C4-2B (cell line): Measurements from ENCODE around the gene SLC27A5.

Experiments used
- H3K27ac ChIP-seq: fragments of 450-650 bp; 2 replicates; pipeline ENCODE4 v1.5.1; 2017
- ZFX ChIP-seq: fragments of 450-650 bp; IDR thresholded peaks from 2 replicates; pipeline ENCODE4 v1.6.1; 2017
- TF ChIP-seq, protein P1 (sequence below): fragments of 450-650 bp; conservative IDR thresholded peaks from 2 replicates; pipeline ENCODE4 v1.5.1; 2017; ENCODE audit warnings: mild to moderate bottlenecking

SLC27A5 gene

GRCh38 chr19:58483776-58484175 lies 28.0 kb downstream of the SLC27A5 start:
- H3K27ac ChIP-seq: no peak overlapping the region
- TF ChIP-seq, protein P1, sequence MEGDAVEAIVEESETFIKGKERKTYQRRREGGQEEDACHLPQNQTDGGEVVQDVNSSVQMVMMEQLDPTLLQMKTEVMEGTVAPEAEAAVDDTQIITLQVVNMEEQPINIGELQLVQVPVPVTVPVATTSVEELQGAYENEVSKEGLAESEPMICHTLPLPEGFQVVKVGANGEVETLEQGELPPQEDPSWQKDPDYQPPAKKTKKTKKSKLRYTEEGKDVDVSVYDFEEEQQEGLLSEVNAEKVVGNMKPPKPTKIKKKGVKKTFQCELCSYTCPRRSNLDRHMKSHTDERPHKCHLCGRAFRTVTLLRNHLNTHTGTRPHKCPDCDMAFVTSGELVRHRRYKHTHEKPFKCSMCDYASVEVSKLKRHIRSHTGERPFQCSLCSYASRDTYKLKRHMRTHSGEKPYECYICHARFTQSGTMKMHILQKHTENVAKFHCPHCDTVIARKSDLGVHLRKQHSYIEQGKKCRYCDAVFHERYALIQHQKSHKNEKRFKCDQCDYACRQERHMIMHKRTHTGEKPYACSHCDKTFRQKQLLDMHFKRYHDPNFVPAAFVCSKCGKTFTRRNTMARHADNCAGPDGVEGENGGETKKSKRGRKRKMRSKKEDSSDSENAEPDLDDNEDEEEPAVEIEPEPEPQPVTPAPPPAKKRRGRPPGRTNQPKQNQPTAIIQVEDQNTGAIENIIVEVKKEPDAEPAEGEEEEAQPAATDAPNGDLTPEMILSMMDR: no peak
- no peak for TF ChIP-seq ZFX

- no peak overlapping the region for H3K27ac ChIP-seq
- TF ChIP-seq ZFX: no peak
- TF ChIP-seq, protein P1: no peak
Observed at GRCh38 chr19:58482372-58482771, 29.4 kb downstream of the SLC27A5 start.

DNA sequence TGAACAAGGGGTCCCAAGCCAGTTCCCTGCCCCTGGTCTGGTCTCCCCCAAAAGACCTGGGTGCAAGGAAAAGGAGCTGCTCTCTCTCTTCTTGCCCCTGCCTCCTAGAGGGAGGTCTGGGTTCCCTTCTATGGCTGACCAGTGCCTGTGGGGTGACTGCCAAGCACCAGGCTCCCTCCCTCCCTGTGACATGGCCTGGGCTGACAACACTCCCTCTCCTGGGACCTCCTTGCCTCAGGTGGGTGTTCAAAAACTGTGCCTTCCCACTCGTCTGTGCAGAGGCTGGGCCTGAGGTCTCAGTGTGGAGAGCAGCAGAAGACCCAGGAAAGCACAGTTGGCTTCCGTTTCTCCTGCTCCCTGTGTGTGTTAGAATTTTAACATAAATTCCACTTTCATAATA lies 31.0 kb downstream of the SLC27A5 start:
- TF ChIP-seq, protein P1: no peak
- no peak for TF ChIP-seq ZFX
- no peak overlapping the region for H3K27ac ChIP-seq

GRCh38 chr19:58480481-58480830 lies 31.3 kb downstream of the SLC27A5 start:
- TF ChIP-seq ZFX: no peak
- TF ChIP-seq, protein P1: no peak
- H3K27ac ChIP-seq: no peak overlapping the region

- TF ChIP-seq, protein P1: no peak
- no peak for TF ChIP-seq ZFX
- no peak overlapping the region for H3K27ac ChIP-seq
Observed at GRCh38 chr19:58479736-58480480, 31.9 kb downstream of the SLC27A5 start.

- TF ChIP-seq, protein P1: no peak
- TF ChIP-seq ZFX: no peak
- H3K27ac ChIP-seq: no peak overlapping the region; the same call in 1 of the 2 replicates
Observed at GRCh38 chr19:58479303-58479702, 32.5 kb downstream of the SLC27A5 start.

DNA sequence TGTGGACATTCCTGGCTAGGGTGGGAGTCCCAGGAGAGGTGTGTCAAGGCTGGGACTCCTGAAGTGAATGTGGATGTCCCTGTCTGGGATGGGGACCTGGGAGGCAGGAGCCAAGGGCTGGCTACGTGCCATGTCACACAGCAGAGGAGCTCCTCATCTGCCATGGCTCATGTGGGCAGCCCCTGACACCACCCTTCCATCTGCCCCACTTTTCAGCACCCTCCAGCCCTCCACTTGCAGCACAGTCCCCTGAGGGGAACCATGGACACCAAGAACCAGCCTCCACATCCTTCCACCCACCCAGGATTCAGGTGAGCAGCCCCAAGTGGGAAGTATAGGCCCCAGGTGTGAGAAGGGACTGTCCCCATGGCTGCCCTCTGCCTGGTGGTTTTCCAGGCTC lies 33.9 kb downstream of the SLC27A5 start:
- no peak overlapping the region; the same call in 1 of the 2 replicates for H3K27ac ChIP-seq
- TF ChIP-seq ZFX: no peak
- TF ChIP-seq, protein P1: no peak
